Measurements from ENCODE around the gene APELA.

- TF ChIP-seq CTCF (conservative IDR thresholded peaks at IDR 0.05 in 1 of 2, IDR thresholded peaks at IDR 0.05 in 1 of 2; ENCODE audit: extremely low read depth in 1 of 2, insufficient read depth in 1 of 2, low read depth in 1 of 2, low read length in 2 of 2) (no peak), EZH2 (IDR thresholded peaks at IDR 0.05; ENCODE audit: borderline replicate concordance, low read length) (no peak)
Measured at GRCh38 chr4:164890691-164891090, 13.7 kb downstream of the APELA start.

Data from mammary epithelial cell (primary cell).